Prostate gland (tissue), 2 donors: Measurements from ENCODE around the gene CCDC81.
"Not testable (repeated sequence)": the region's sequence is repeated elsewhere in the genome, so short reads cannot be mapped to it uniquely, and the experiment has no call there.

ENCODE experiments used
- POLR2A ChIP-seq: fragments of 450-650 bp; IDR thresholded peaks from one replicate; pipeline ENCODE4 v1.6.1; 2016; ENCODE audit warnings: antibody characterized with exemption, mild to moderate bottlenecking
- POLR2AphosphoS5 ChIP-seq: sonication (generic); formaldehyde crosslinking; IDR thresholded peaks from one replicate; pipeline ENCODE4 v1.6.1; 2017; ENCODE audit warnings: antibody characterized with exemption
- TF ChIP-seq, protein P1 (sequence below), 4 experiments: fragments of 200-600 bp in 2 of 4; fragments of 450-650 bp in 2 of 4; sonication (generic) in 2 of 4; IDR thresholded peaks; 1 replicate in 3 of 4; 2 replicates in 1 of 4; pipeline ENCODE4 v1.5.1; 2016 to 2019; ENCODE audit warnings: antibody characterized with exemption in 4 of 4, mild to moderate bottlenecking in 2 of 4, moderate library complexity in 2 of 4

- TF ChIP-seq, protein P1, sequence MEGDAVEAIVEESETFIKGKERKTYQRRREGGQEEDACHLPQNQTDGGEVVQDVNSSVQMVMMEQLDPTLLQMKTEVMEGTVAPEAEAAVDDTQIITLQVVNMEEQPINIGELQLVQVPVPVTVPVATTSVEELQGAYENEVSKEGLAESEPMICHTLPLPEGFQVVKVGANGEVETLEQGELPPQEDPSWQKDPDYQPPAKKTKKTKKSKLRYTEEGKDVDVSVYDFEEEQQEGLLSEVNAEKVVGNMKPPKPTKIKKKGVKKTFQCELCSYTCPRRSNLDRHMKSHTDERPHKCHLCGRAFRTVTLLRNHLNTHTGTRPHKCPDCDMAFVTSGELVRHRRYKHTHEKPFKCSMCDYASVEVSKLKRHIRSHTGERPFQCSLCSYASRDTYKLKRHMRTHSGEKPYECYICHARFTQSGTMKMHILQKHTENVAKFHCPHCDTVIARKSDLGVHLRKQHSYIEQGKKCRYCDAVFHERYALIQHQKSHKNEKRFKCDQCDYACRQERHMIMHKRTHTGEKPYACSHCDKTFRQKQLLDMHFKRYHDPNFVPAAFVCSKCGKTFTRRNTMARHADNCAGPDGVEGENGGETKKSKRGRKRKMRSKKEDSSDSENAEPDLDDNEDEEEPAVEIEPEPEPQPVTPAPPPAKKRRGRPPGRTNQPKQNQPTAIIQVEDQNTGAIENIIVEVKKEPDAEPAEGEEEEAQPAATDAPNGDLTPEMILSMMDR (IDR thresholded peaks at IDR 0.05): not testable (repeated sequence)
- not testable (repeated sequence) for TF ChIP-seq POLR2A, POLR2AphosphoS5
Observed at GRCh38 chr11:86433361-86434095, 58.8 kb downstream of the CCDC81 start.
